ENCODE data around the gene MPND.
"Not testable (repeated sequence)": the region's sequence is repeated elsewhere in the genome, so short reads cannot be mapped to it uniquely, and the experiment has no call there.

Gene MPND

GRCh38 chr19:4345342-4346019, 2.1 kb downstream of the MPND start:
- Mint-ChIP-seq H3K36me3 (ENCODE audit: insufficient read depth) (peaks cover 25% of the 10 kb centered on the region), H3K4me1 (peaks cover 31% of the 10 kb centered on the region), H3K9me3 (no peaks in the 10 kb centered on the region), H3K4me3 (peak overlapping the region; percentile 87), H3K27ac (ENCODE audit: low read depth) (peak overlapping the region; percentile 20), H3K27me3 (no peaks in the 10 kb centered on the region)
- no peak for ATAC-seq (replicated peaks; ENCODE audit: extremely low read depth, poor library complexity, severe bottlenecking)
- no peak for DNase-seq (ENCODE audit: low spot score in 2 of 2)

- Mint-ChIP-seq H3K4me3 (no peak overlapping the region), H3K4me1 (peaks cover 31% of the 10 kb centered on the region), H3K27ac (ENCODE audit: low read depth) (peak overlapping the region; percentile 20)
These were observed 2.6 kb downstream of the MPND start for GRCh38 chr19:4346020-4346383.

GRCh38 chr19:4347521-4347920, 4.2 kb downstream of the MPND start:
- no peak overlapping the region for H3K4me3 Mint-ChIP-seq
- ATAC-seq (replicated peaks; ENCODE audit: extremely low read depth, poor library complexity, severe bottlenecking), result no peak

More at GRCh38 chr19:4346020-4346383, 2.6 kb downstream of the MPND start:
- no peak for DNase-seq (ENCODE audit: low spot score in 2 of 2)
- H3K27me3 Mint-ChIP-seq, result no peaks in the 10 kb centered on the region
- peaks cover 25% of the 10 kb centered on the region for H3K36me3 Mint-ChIP-seq (ENCODE audit: insufficient read depth)
- no peak for ATAC-seq (replicated peaks; ENCODE audit: extremely low read depth, poor library complexity, severe bottlenecking)
- H3K9me3 Mint-ChIP-seq, result no peaks in the 10 kb centered on the region

GRCh38 chr19:4349225-4349624, 5.9 kb downstream of the MPND start:
- H3K4me1 Mint-ChIP-seq, result peaks cover 15% of the 10 kb centered on the region
- H3K27me3 Mint-ChIP-seq; DNase-seq (ENCODE audit: low spot score in 2 of 2); H3K4me3 Mint-ChIP-seq; H3K27ac Mint-ChIP-seq (ENCODE audit: low read depth); ATAC-seq (replicated peaks; ENCODE audit: extremely low read depth, poor library complexity, severe bottlenecking); H3K9me3 Mint-ChIP-seq: not testable (repeated sequence)
- H3K36me3 Mint-ChIP-seq (ENCODE audit: insufficient read depth), result peaks cover 17% of the 10 kb centered on the region

More at GRCh38 chr19:4347521-4347920, 4.2 kb downstream of the MPND start:
- Mint-ChIP-seq H3K4me1 (peaks cover 25% of the 10 kb centered on the region), H3K9me3 (no peaks in the 10 kb centered on the region), H3K36me3 (ENCODE audit: insufficient read depth) (peaks cover 24% of the 10 kb centered on the region), H3K27me3 (no peaks in the 10 kb centered on the region), H3K27ac (ENCODE audit: low read depth) (no peak overlapping the region)
- no peak for DNase-seq (ENCODE audit: low spot score in 2 of 2)

GRCh38 chr19:4350111-4350510, 6.7 kb downstream of the MPND start:
- no peaks in the 10 kb centered on the region for H3K9me3 Mint-ChIP-seq
- ATAC-seq (replicated peaks; ENCODE audit: extremely low read depth, poor library complexity, severe bottlenecking), result no peak
- H3K27me3 Mint-ChIP-seq, result no peaks in the 10 kb centered on the region
- H3K4me3 Mint-ChIP-seq, result no peak overlapping the region
- no peak overlapping the region for H3K27ac Mint-ChIP-seq (ENCODE audit: low read depth)
- no peak for DNase-seq (ENCODE audit: low spot score in 2 of 2)
- H3K4me1 Mint-ChIP-seq, result peaks cover 15% of the 10 kb centered on the region
- H3K36me3 Mint-ChIP-seq (ENCODE audit: insufficient read depth), result peaks cover 17% of the 10 kb centered on the region

- H3K9me3 Mint-ChIP-seq, result no peaks in the 10 kb centered on the region
- H3K27ac Mint-ChIP-seq (ENCODE audit: low read depth), result no peak overlapping the region
- peaks cover 10% of the 10 kb centered on the region for H3K4me1 Mint-ChIP-seq
- no peak for DNase-seq (ENCODE audit: low spot score in 2 of 2)
- no peaks in the 10 kb centered on the region for H3K27me3 Mint-ChIP-seq
- H3K36me3 Mint-ChIP-seq (ENCODE audit: insufficient read depth), result peaks cover 16% of the 10 kb centered on the region
- H3K4me3 Mint-ChIP-seq, result no peak overlapping the region
- no peak for ATAC-seq (replicated peaks; ENCODE audit: extremely low read depth, poor library complexity, severe bottlenecking)
These were observed 7.4 kb downstream of the MPND start for GRCh38 chr19:4350726-4351125.

- no peak for ATAC-seq (replicated peaks; ENCODE audit: extremely low read depth, poor library complexity, severe bottlenecking)
- H3K27me3 Mint-ChIP-seq, result no peaks in the 10 kb centered on the region
- H3K36me3 Mint-ChIP-seq (ENCODE audit: insufficient read depth), result peaks cover 16% of the 10 kb centered on the region
- H3K4me3 Mint-ChIP-seq, result no peak overlapping the region
- H3K27ac Mint-ChIP-seq (ENCODE audit: low read depth), result no peak overlapping the region
- H3K9me3 Mint-ChIP-seq, result no peaks in the 10 kb centered on the region
- peak; percentile 35 to 47 for DNase-seq (ENCODE audit: low spot score in 2 of 2)
- peaks cover 5% of the 10 kb centered on the region for H3K4me1 Mint-ChIP-seq
These were observed 9.3 kb downstream of the MPND start for GRCh38 chr19:4352701-4353121.

GRCh38 chr19:4354282-4354681, 10.9 kb downstream of the MPND start:
- Mint-ChIP-seq H3K27ac (ENCODE audit: low read depth) (no peak overlapping the region), H3K27me3 (no peaks in the 10 kb centered on the region), H3K4me1 (peaks cover 5% of the 10 kb centered on the region), H3K4me3 (no peak overlapping the region), H3K9me3 (no peaks in the 10 kb centered on the region), H3K36me3 (ENCODE audit: insufficient read depth) (peaks cover 8% of the 10 kb centered on the region)
- DNase-seq (ENCODE audit: low spot score in 2 of 2), result no peak
- no peak for ATAC-seq (replicated peaks; ENCODE audit: extremely low read depth, poor library complexity, severe bottlenecking)

GRCh38 chr19:4354897-4355296, 11.5 kb downstream of the MPND start:
- no peak for DNase-seq (ENCODE audit: low spot score in 2 of 2)
- H3K4me1 Mint-ChIP-seq, result peaks cover 5% of the 10 kb centered on the region
- peaks cover 8% of the 10 kb centered on the region for H3K36me3 Mint-ChIP-seq (ENCODE audit: insufficient read depth)
- ATAC-seq (replicated peaks; ENCODE audit: extremely low read depth, poor library complexity, severe bottlenecking), result no peak
- no peaks in the 10 kb centered on the region for H3K9me3 Mint-ChIP-seq
- no peaks in the 10 kb centered on the region for H3K27me3 Mint-ChIP-seq
- no peak overlapping the region for H3K27ac Mint-ChIP-seq (ENCODE audit: low read depth)
- H3K4me3 Mint-ChIP-seq, result no peak overlapping the region

- ATAC-seq (replicated peaks; ENCODE audit: extremely low read depth, poor library complexity, severe bottlenecking) (no peak), DNase-seq (ENCODE audit: low spot score in 2 of 2) (no peak)
- no peaks in the 10 kb centered on the region for H3K9me3 Mint-ChIP-seq
- peaks cover 9% of the 10 kb centered on the region for H3K36me3 Mint-ChIP-seq (ENCODE audit: insufficient read depth)
- peaks cover 5% of the 10 kb centered on the region for H3K4me1 Mint-ChIP-seq
- H3K27me3 Mint-ChIP-seq, result no peaks in the 10 kb centered on the region
- no peak overlapping the region for H3K27ac Mint-ChIP-seq (ENCODE audit: low read depth)
- no peak overlapping the region for H3K4me3 Mint-ChIP-seq
These were observed 13.9 kb downstream of the MPND start for GRCh38 chr19:4357095-4357797.

- no peak for DNase-seq (ENCODE audit: low spot score in 2 of 2)
- no peaks in the 10 kb centered on the region for H3K4me1 Mint-ChIP-seq
- no peaks in the 10 kb centered on the region for H3K27me3 Mint-ChIP-seq
- H3K27ac Mint-ChIP-seq (ENCODE audit: low read depth), result no peak overlapping the region
- peaks cover 8% of the 10 kb centered on the region for H3K36me3 Mint-ChIP-seq (ENCODE audit: insufficient read depth)
- no peak for ATAC-seq (replicated peaks; ENCODE audit: extremely low read depth, poor library complexity, severe bottlenecking)
- H3K9me3 Mint-ChIP-seq, result no peaks in the 10 kb centered on the region
- H3K4me3 Mint-ChIP-seq, result no peak overlapping the region
These were observed 14.6 kb downstream of the MPND start for GRCh38 chr19:4357921-4358326.

- no peak for ATAC-seq (replicated peaks; ENCODE audit: extremely low read depth, poor library complexity, severe bottlenecking)
- DNase-seq (ENCODE audit: low spot score in 2 of 2), result no peak
- Mint-ChIP-seq H3K27me3 (no peaks in the 10 kb centered on the region), H3K4me3 (no peak overlapping the region), H3K4me1 (no peaks in the 10 kb centered on the region), H3K27ac (ENCODE audit: low read depth) (no peak overlapping the region), H3K36me3 (ENCODE audit: insufficient read depth) (peaks cover 8% of the 10 kb centered on the region), H3K9me3 (no peaks in the 10 kb centered on the region)
These were observed 15.6 kb downstream of the MPND start for GRCh38 chr19:4358709-4359626.

All from central memory CD8-positive, alpha-beta T cell (primary cell).